ENCODE measurements around the gene GPR149.
"Not testable (repeated sequence)": the region's sequence is repeated elsewhere in the genome, so short reads cannot be mapped to it uniquely, and the experiment has no call there.

DNA sequence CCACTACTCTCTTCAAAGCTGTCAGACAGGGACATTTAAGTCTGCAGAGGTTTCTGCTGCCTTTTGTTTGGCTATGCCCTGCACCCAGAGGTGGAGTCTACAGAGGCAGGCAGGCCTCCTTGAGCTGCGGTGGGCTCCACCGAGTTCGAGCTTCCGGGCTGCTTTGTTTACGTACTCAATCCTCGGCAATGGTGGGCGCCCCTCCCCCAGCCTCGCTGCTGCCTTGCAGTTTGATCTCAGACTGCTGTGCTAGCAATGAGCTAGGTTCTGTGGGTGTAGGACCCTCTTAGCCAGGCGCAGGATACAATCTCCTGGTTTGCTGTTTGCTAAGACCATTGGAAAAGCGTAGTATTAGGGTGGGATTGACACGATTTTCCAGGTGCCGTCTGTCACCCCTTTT lies 9.1 kb upstream of the GPR149 start:
- TF ChIP-seq, protein P1, sequence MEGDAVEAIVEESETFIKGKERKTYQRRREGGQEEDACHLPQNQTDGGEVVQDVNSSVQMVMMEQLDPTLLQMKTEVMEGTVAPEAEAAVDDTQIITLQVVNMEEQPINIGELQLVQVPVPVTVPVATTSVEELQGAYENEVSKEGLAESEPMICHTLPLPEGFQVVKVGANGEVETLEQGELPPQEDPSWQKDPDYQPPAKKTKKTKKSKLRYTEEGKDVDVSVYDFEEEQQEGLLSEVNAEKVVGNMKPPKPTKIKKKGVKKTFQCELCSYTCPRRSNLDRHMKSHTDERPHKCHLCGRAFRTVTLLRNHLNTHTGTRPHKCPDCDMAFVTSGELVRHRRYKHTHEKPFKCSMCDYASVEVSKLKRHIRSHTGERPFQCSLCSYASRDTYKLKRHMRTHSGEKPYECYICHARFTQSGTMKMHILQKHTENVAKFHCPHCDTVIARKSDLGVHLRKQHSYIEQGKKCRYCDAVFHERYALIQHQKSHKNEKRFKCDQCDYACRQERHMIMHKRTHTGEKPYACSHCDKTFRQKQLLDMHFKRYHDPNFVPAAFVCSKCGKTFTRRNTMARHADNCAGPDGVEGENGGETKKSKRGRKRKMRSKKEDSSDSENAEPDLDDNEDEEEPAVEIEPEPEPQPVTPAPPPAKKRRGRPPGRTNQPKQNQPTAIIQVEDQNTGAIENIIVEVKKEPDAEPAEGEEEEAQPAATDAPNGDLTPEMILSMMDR (IDR thresholded peaks at IDR 0.05; ENCODE audit: extremely low read depth in 1 of 2, insufficient read depth in 1 of 2, low read depth in 1 of 2, low read length in 2 of 2), result not testable (repeated sequence)
- TF ChIP-seq POLR2A (IDR thresholded peaks at IDR 0.05; ENCODE audit: low read depth, low read length); EZH2 (IDR thresholded peaks at IDR 0.05; ENCODE audit: borderline replicate concordance, low read depth, low read length, severe bottlenecking): not testable (repeated sequence)
